Activated naive CD4-positive, alpha-beta T cell treated with anti-CD3 and anti-CD28 coated beads for 36 hours (primary cell): ENCODE measurements around the gene MALT1. TPM values are rescaled to one million over a fixed set of nuclear protein-coding genes. Genes with fewer than 3 reads are reported as not detected.

Source experiments
- CTCF ChIA-PET: fragments of 350-600 bp; sonication (Branson Sonifier 250); formaldehyde crosslinking; loops from one replicate; lab custom pipeline; 2021; ENCODE audit warnings: antibody characterized with exemption; lab: Charles Lee
- DNase-seq: peaks from one replicate; pipeline ENCODE4 v3.0.0-alpha.2; 2020
- H3K27ac Mint-ChIP-seq: one replicate; pipeline ENCODE4 v1.8.0; 2021; ENCODE audit warnings: mild to moderate bottlenecking, mixed read lengths
- H3K27me3 Mint-ChIP-seq: one replicate; pipeline ENCODE4 v1.8.0; 2021; ENCODE audit warnings: low read depth, mixed read lengths
- H3K36me3 Mint-ChIP-seq: one replicate; pipeline ENCODE4 v1.8.0; 2021; ENCODE audit warnings: low read depth, mixed read lengths
- H3K4me1 Mint-ChIP-seq: one replicate; pipeline ENCODE4 v1.8.0; 2021; ENCODE audit warnings: low read depth, mixed read lengths
- H3K4me3 Mint-ChIP-seq: one replicate; pipeline ENCODE4 v1.8.0; 2021; ENCODE audit warnings: mild to moderate bottlenecking, moderate library complexity, mixed read lengths
- H3K9me3 Mint-ChIP-seq: one replicate; pipeline ENCODE4 v1.8.0; 2021; ENCODE audit warnings: mixed read lengths
- intact Hi-C: fragments of 100-400 bp; cut with micrococcal nuclease; formaldehyde crosslinking; loops from one replicate; pipeline ENCODE4 v1.15.1; 2023
- total RNA-seq, 2 experiments: library from RNA; stranded (reverse); gene quantifications; one replicate each; pipeline ENCODE4 v1.2.3, GENCODE V29; 2021

Gene MALT1
- total RNA-seq, 2 experiments from 2014 or later: 39.7 to 41.0 TPM

GRCh38 chr18:58793361-58793760 lies 122.1 kb downstream of the MALT1 start:
- CTCF ChIA-PET: interaction anchor here (1.0 kb wide), 1 partner anchor 277 kb away, joined by 4 read pairs; no protein-coding TSS in a partner anchor
- Mint-ChIP-seq H3K4me1 (no peaks in the 10 kb centered on the region), H3K27me3 (peaks cover 7% of the 10 kb centered on the region), H3K27ac (no peak overlapping the region), H3K9me3 (no peaks in the 10 kb centered on the region), H3K4me3 (no peak overlapping the region), H3K36me3 (no peaks in the 10 kb centered on the region)
- no peak for DNase-seq
- intact Hi-C loops: no loop called here

GRCh38 chr18:58796220-58796619 lies 125.0 kb downstream of the MALT1 start:
- H3K36me3 Mint-ChIP-seq: no peaks in the 10 kb centered on the region

GRCh38 chr18:58800582-58800981 lies 129.3 kb downstream of the MALT1 start:
- peaks cover 6% of the 10 kb centered on the region for H3K27me3 Mint-ChIP-seq
- no peak for DNase-seq
- no peaks in the 10 kb centered on the region for H3K36me3 Mint-ChIP-seq
- H3K4me1 Mint-ChIP-seq: no peaks in the 10 kb centered on the region
- H3K9me3 Mint-ChIP-seq: no peaks in the 10 kb centered on the region
- intact Hi-C loops: no loop called here
- CTCF ChIA-PET: no interaction called here
- H3K27ac Mint-ChIP-seq: no peak overlapping the region
- H3K4me3 Mint-ChIP-seq: no peak overlapping the region

More at GRCh38 chr18:58796220-58796619, 125.0 kb downstream of the MALT1 start:
- CTCF ChIA-PET: interaction anchor here (0.6 kb wide), 1 partner anchor 32 kb away, joined by 3 read pairs; no protein-coding TSS in a partner anchor
- H3K9me3 Mint-ChIP-seq: no peaks in the 10 kb centered on the region
- no peak overlapping the region for H3K4me3 Mint-ChIP-seq
- intact Hi-C loops: no loop called here
- H3K4me1 Mint-ChIP-seq: no peaks in the 10 kb centered on the region
- H3K27me3 Mint-ChIP-seq: peaks cover 4% of the 10 kb centered on the region
- DNase-seq: no peak
- H3K27ac Mint-ChIP-seq: no peak overlapping the region

- intact Hi-C loops: no loop called here
- Mint-ChIP-seq H3K36me3 (no peaks in the 10 kb centered on the region), H3K4me3 (no peak overlapping the region), H3K27me3 (peaks cover 14% of the 10 kb centered on the region), H3K9me3 (no peaks in the 10 kb centered on the region), H3K4me1 (no peaks in the 10 kb centered on the region), H3K27ac (no peak overlapping the region)
- CTCF ChIA-PET: interaction anchor here (0.5 to 0.6 kb wide), 2 partner anchors 22 to 505 kb away, joined by 3 to 5 read pairs; no protein-coding TSS in a partner anchor
- no peak for DNase-seq
These were observed 131.7 kb downstream of the MALT1 start for GRCh38 chr18:58802959-58803358.

GRCh38 chr18:58803978-58804377 lies 132.7 kb downstream of the MALT1 start:
- Mint-ChIP-seq H3K36me3 (no peaks in the 10 kb centered on the region), H3K27me3 (peaks cover 14% of the 10 kb centered on the region), H3K27ac (no peak overlapping the region), H3K9me3 (no peaks in the 10 kb centered on the region), H3K4me1 (no peaks in the 10 kb centered on the region), H3K4me3 (no peak overlapping the region)
- intact Hi-C loops: no loop called here
- CTCF ChIA-PET: no interaction called here
- DNase-seq: no peak

Other genes starting within 250 kb of the MALT1 start
- 1 to 10 TPM; 1.3 to 1.4 TPM for gene ALPK2, start 42.4 kb upstream of the MALT1 start, total RNA-seq
- gene ZNF532, start 193.4 kb downstream of the MALT1 start, total RNA-seq: 1 to 10 TPM; 4.0 to 4.3 TPM